ENCODE data around the gene CALM3. TPM values are rescaled to one million over a fixed set of nuclear protein-coding genes. Genes with fewer than 3 reads are reported as not detected.

CALM3 gene
- total and polyA plus RNA-seq, 2 experiments from 2014 or later = 148 to 215 TPM

GRCh38 chr19:46573679-46574498 lies 27.2 kb upstream of the CALM3 start:
- Histone ChIP-seq H3K79me2 (replicated peaks; ENCODE audit: insufficient read depth) (no peaks in the 10 kb centered on the region), H3K4me2 (no peak overlapping the region), H3F3A (replicated peaks; ENCODE audit: low read depth) (no peaks in the 10 kb centered on the region), H3K9me2 (ENCODE audit: insufficient read depth) (no peaks in the 10 kb centered on the region), H3K4me1 (ENCODE audit: insufficient read depth) (no peaks in the 10 kb centered on the region; the same call in 1 of the 2 replicates), H3K27ac (ENCODE audit: low read depth) (no peak overlapping the region), H3K27me3 (ENCODE audit: insufficient read depth) (no peaks in the 10 kb centered on the region), H4K20me1 (replicated peaks; ENCODE audit: insufficient read depth) (no peaks in the 10 kb centered on the region), H3K36me3 (ENCODE audit: insufficient read depth) (no peaks in the 10 kb centered on the region), H2AFZ (peak overlapping the region; percentile 32; the same call in 1 of the 2 replicates), H3K4me3 (no peak overlapping the region)
- H3K36me3 Mint-ChIP-seq (ENCODE audit: low read depth) = no peaks in the 10 kb centered on the region
- peaks cover 5% of the 10 kb centered on the region for H3K27me3 Mint-ChIP-seq (ENCODE audit: insufficient read depth, low read depth, poor library complexity)
- no peak overlapping the region for H3K4me3 Mint-ChIP-seq
- no peak for DNase-seq (ENCODE audit: low spot score)
- ATAC-seq = no peak
- no peak overlapping the region for H3K27ac Mint-ChIP-seq
- no peaks in the 10 kb centered on the region for H3K9me3 Mint-ChIP-seq
- H3K4me1 Mint-ChIP-seq = peaks cover 5% of the 10 kb centered on the region
- TF ChIP-seq CTCF (conservative IDR thresholded peaks at IDR 0.05; ENCODE audit: low read depth in 2 of 2) (no peak), ZNF462 (CRISPR knock-in tag; IDR thresholded peaks at IDR 0.05) (no peak), ETS1 (IDR thresholded peaks at IDR 0.05) (no peak), NANOG (IDR thresholded peaks at IDR 0.05; ENCODE audit: borderline replicate concordance) (no peak), STAT1 (IDR thresholded peaks at IDR 0.05; ENCODE audit: unreplicated experiment) (no peak), CREB1 (CRISPR knock-in tag; IDR thresholded peaks at IDR 0.05; ENCODE audit: low read depth) (no peak)

All from GM23338 (cell line).